Lower leg skin (tissue), 4 donors: ENCODE results near the gene OSBPL3. TPM values are rescaled to one million over a fixed set of nuclear protein-coding genes. Genes with fewer than 3 reads are reported as not detected.
"Not testable (repeated sequence)": the region's sequence is repeated elsewhere in the genome, so short reads cannot be mapped to it uniquely, and the experiment has no call there.

Source experiments
- DNase-seq, 2 donors: peaks; one replicate each; pipeline ENCODE4 v3.0.0-alpha.2; 2019; ENCODE audit warnings: low spot score in 2 of 2
- H3K4me3 ChIP-seq: fragments of 200-600 bp; sonication (generic); 2 replicates; pipeline ENCODE4 v1.5.1; 2017; ENCODE audit warnings: mild to moderate bottlenecking, low read depth; ENCODE audit not compliant: poor library complexity, severe bottlenecking
- CTCF ChIP-seq, 3 donors: fragments of 450-650 bp; IDR thresholded peaks; one replicate each; pipeline ENCODE4 v1.5.1; 2016; ENCODE audit warnings: antibody characterized with exemption in 3 of 3, mild to moderate bottlenecking in 3 of 3, moderate library complexity in 2 of 3
- POLR2A ChIP-seq, 2 donors: fragments of 450-650 bp; IDR thresholded peaks; one replicate each; pipeline ENCODE4 v1.6.1; 2016 to 2017; ENCODE audit warnings: antibody characterized with exemption in 2 of 2, mild to moderate bottlenecking in 1 of 2, moderate library complexity in 1 of 2
- WGBS, 2 donors: methylation state at CpG; one replicate each; pipeline ENCODE4 v1.1.5; 2018; 5-methylcytosine and 5-hydroxymethylcytosine counted together
- intact Hi-C: fragments of 100-400 bp; cut with DNase I; formaldehyde crosslinking; loops from one replicate; pipeline ENCODE4 v1.15.0; 2023; ENCODE audit warnings: low total_unique reads
- total RNA-seq, 4 donors: library from RNA; depleted of rRNA; stranded (reverse); fragments of >200 nt; gene quantifications; one replicate each; pipeline ENCODE4 v1.1.0, GENCODE V29; 2016

The OSBPL3 gene
- total RNA-seq, 4 donors from 2014 or later = 21.9 to 40.3 (median 23.7) TPM

- 88 to 90% methylated on average over 9 of the region's 9 CpGs for WGBS, 2 donors
- H3K4me3 ChIP-seq = no peak overlapping the region
- intact Hi-C loops = no loop called here
- no peak for DNase-seq
- no peak for TF ChIP-seq CTCF (IDR thresholded peaks at IDR 0.05)
- TF ChIP-seq POLR2A (IDR thresholded peaks at IDR 0.05) = no peak
These were observed 179.3 kb downstream of the OSBPL3 start for GRCh38 chr7:24800667-24801066.

- TF ChIP-seq CTCF (IDR thresholded peaks at IDR 0.05) (no peak), POLR2A (IDR thresholded peaks at IDR 0.05) (no peak)
- WGBS, 2 donors = 96 to 97% methylated on average over 6 of the region's 6 CpGs
- H3K4me3 ChIP-seq = no peak overlapping the region
- intact Hi-C loops = no loop called here
- DNase-seq = no peak
These were observed 179.9 kb downstream of the OSBPL3 start for GRCh38 chr7:24800073-24800472.

GRCh38 chr7:24799506-24799905 lies 180.5 kb downstream of the OSBPL3 start:
- TF ChIP-seq CTCF (IDR thresholded peaks at IDR 0.05) (no peak), POLR2A (IDR thresholded peaks at IDR 0.05) (no peak)
- no peak overlapping the region for H3K4me3 ChIP-seq
- WGBS, 2 donors = 94 to 97% methylated on average over 3 of the region's 3 CpGs
- intact Hi-C loops = no loop called here
- DNase-seq = no peak

- WGBS, 2 donors = 83 to 84% methylated on average over 4 of the region's 4 CpGs
These were observed 181.7 kb downstream of the OSBPL3 start for GRCh38 chr7:24798261-24798660.

GRCh38 chr7:24797270-24797669 lies 182.7 kb downstream of the OSBPL3 start:
- TF ChIP-seq CTCF (IDR thresholded peaks at IDR 0.05) (no peak), POLR2A (IDR thresholded peaks at IDR 0.05) (no peak)
- WGBS, 2 donors = 88 to 89% methylated on average over 4 of the region's 4 CpGs
- DNase-seq = no peak
- intact Hi-C loops = no loop called here
- no peak overlapping the region for H3K4me3 ChIP-seq

More at GRCh38 chr7:24798261-24798660, 181.7 kb downstream of the OSBPL3 start:
- DNase-seq = no peak
- H3K4me3 ChIP-seq = no peak overlapping the region
- TF ChIP-seq POLR2A (IDR thresholded peaks at IDR 0.05) (no peak), CTCF (IDR thresholded peaks at IDR 0.05) (no peak)
- intact Hi-C loops = no loop called here

GRCh38 chr7:24795407-24795767 lies 184.6 kb downstream of the OSBPL3 start:
- H3K4me3 ChIP-seq = no peak overlapping the region
- TF ChIP-seq CTCF (IDR thresholded peaks at IDR 0.05) = no peak
- no peak for TF ChIP-seq POLR2A (IDR thresholded peaks at IDR 0.05)
- WGBS, 2 donors = 95 to 98% methylated on average over 9 of the region's 9 CpGs
- intact Hi-C loops = no loop called here
- no peak for DNase-seq

GRCh38 chr7:24794751-24795406 lies 185.1 kb downstream of the OSBPL3 start:
- intact Hi-C loops = not testable (repeated sequence)
- 94 to 96% methylated on average over 22 of the region's 22 CpGs for WGBS, 2 donors

More at GRCh38 chr7:24794751-24795406, 185.1 kb downstream of the OSBPL3 start:
- H3K4me3 ChIP-seq, DNase-seq: not testable (repeated sequence)
